HepG2 (cell line): ENCODE data around the gene BTK. TPM values are rescaled to one million over a fixed set of nuclear protein-coding genes. Genes with fewer than 3 reads are reported as not detected.

Experiments used
- AGO2 ChIP-seq: fragments of 200-400 bp; formaldehyde crosslinking; optimal IDR thresholded peaks from 2 replicates; pipeline ENCODE3; 2017; ENCODE audit warnings: mild to moderate bottlenecking, low read depth, low read length, moderate library complexity
- ARID5B ChIP-seq: IDR thresholded peaks from 2 replicates; pipeline ENCODE4 v1.4.0; 2020; ENCODE audit warnings: mild to moderate bottlenecking, missing genetic modification reagents
- CCDC6 ChIP-seq: sonication (generic); formaldehyde crosslinking; IDR thresholded peaks from 2 replicates; pipeline ENCODE4 v1.8.1; 2022; ENCODE audit warnings: mild to moderate bottlenecking, missing genetic modification reagents, moderate library complexity
- DR1 ChIP-seq: sonication (generic); formaldehyde crosslinking; IDR thresholded peaks from 2 replicates; pipeline ENCODE4 v1.8.0; 2021; ENCODE audit warnings: mild to moderate bottlenecking, missing genetic modification reagents, inconsistent platforms
- HMGXB4 ChIP-seq, 2 experiments: sonication (generic) in 1 of 2; formaldehyde crosslinking in 1 of 2; IDR thresholded peaks; 2 replicates each; pipeline versions ENCODE4 v1.4.0 to v1.6.1; 2018 to 2020; ENCODE audit warnings: missing genetic modification reagents in 2 of 2, borderline replicate concordance in 1 of 2, low read depth in 1 of 2, mild to moderate bottlenecking in 1 of 2, missing biosample characterization in 1 of 2
- MED8 ChIP-seq: sonication (generic); formaldehyde crosslinking; IDR thresholded peaks from 2 replicates; pipeline ENCODE4 v1.8.1; 2023; ENCODE audit warnings: mild to moderate bottlenecking, missing genetic modification reagents; ENCODE audit not compliant: insufficient replicate concordance
- MNT ChIP-seq: fragments of 450-650 bp; IDR thresholded peaks from 2 replicates; pipeline ENCODE4 v1.6.1; 2016
- MXD1 ChIP-seq: sonication (generic); formaldehyde crosslinking; IDR thresholded peaks from 2 replicates; pipeline ENCODE4 v1.4.0; 2020; ENCODE audit warnings: mild to moderate bottlenecking, missing genetic modification reagents
- NPAS2 ChIP-seq: sonication (generic); formaldehyde crosslinking; IDR thresholded peaks from 2 replicates; pipeline ENCODE4 v1.8.0; 2022; ENCODE audit warnings: mild to moderate bottlenecking, missing genetic modification reagents, borderline replicate concordance
- POLR2AphosphoS5 ChIP-seq: IDR thresholded peaks from 2 replicates; pipeline ENCODE4 v1.6.1; 2012; ENCODE audit warnings: low read depth, low read length
- ZKSCAN5 ChIP-seq: sonication (generic); formaldehyde crosslinking; IDR thresholded peaks from 2 replicates; pipeline ENCODE4 v1.5.1; 2020; ENCODE audit warnings: mild to moderate bottlenecking, missing genetic modification reagents
- ZMYM4 ChIP-seq: sonication (generic); formaldehyde crosslinking; IDR thresholded peaks from 2 replicates; pipeline ENCODE4 v1.8.1; 2023; ENCODE audit warnings: mild to moderate bottlenecking, missing genetic modification reagents
- ZNF143 ChIP-seq: sonication (generic); formaldehyde crosslinking; IDR thresholded peaks from 2 replicates; pipeline ENCODE4 v1.4.0; 2020; ENCODE audit warnings: missing genetic modification reagents
- ZNF574 ChIP-seq: sonication (generic); formaldehyde crosslinking; IDR thresholded peaks from 2 replicates; pipeline ENCODE4 v1.4.0; 2020; ENCODE audit warnings: missing genetic modification reagents
- polyA plus RNA-seq, 8 experiments: library from polyadenylated mRNA; depleted of rRNA in 3 of 8; stranded (reverse) in 7 of 8; unstranded in 1 of 8; fragments of >200 nt; fragmentation: Illumina TruSeq in 4 of 8; extraction: Trizol in 4 of 8; gene quantifications; 2 replicates each; pipeline versions ENCODE4 v1.2.1 to v1.2.3, GENCODE V29; 2011 to 2016; ENCODE audit warnings: low read depth in 4 of 8, missing spikeins in 1 of 8, mixed read lengths in 1 of 8; ENCODE audit not compliant: insufficient read depth in 1 of 8
- total RNA-seq, 5 experiments: library from RNA; depleted of rRNA; stranded (reverse); fragments of >200 nt; fragmentation: Illumina TruSeq; extraction: Trizol; gene quantifications; 2 replicates each; pipeline ENCODE4 v1.2.3, GENCODE V29; 2016; ENCODE audit warnings: low read depth in 1 of 5

The BTK gene
- total and polyA plus RNA-seq, 2 of the 13 experiments (the other 11 are each of a cell fraction or from before 2014, with no cell fraction given) = not detected

- TF ChIP-seq HMGXB4 (CRISPR knock-in tag; IDR thresholded peaks at IDR 0.05; ENCODE audit: borderline replicate concordance in 1 of 2, low read depth in 1 of 2) = peak; percentile 29 to 42; a peak in 1 of 4 replicates
- peak; percentile 19 for TF ChIP-seq AGO2
- peak; percentile 63; the same call in 1 of the 2 replicates for TF ChIP-seq ZMYM4 (CRISPR knock-in tag)
- TF ChIP-seq MNT = no peak
- TF ChIP-seq MED8 (CRISPR knock-in tag) = no peak
- no peak for TF ChIP-seq ZKSCAN5
- TF ChIP-seq POLR2AphosphoS5 = peak; percentile 77
- TF ChIP-seq ARID5B = peak; percentile 44
- TF ChIP-seq DR1 = 0 out of 2 replicates have a peak, but pooled peaks have one; percentile 44
- peak; percentile 53; the same call in 1 of the 2 replicates for TF ChIP-seq CCDC6 (CRISPR knock-in tag)
- TF ChIP-seq ZNF574 (CRISPR knock-in tag) = peak; percentile 77
- peak; percentile 72; the same call in 1 of the 2 replicates for TF ChIP-seq MXD1
- TF ChIP-seq ZNF143 (CRISPR knock-in tag) = peak; percentile 34; the same call in 1 of the 2 replicates
- TF ChIP-seq NPAS2 (CRISPR knock-in tag) = no peak
Measured at GRCh38 chrX:101348452-101349192, 37.4 kb downstream of the BTK start, which contains the start of gene TIMM8A (continued).
